Spleen (tissue), 7 donors: ENCODE measurements around the gene KDF1.

Experiments used
- CTCF ChIP-seq, 11 experiments: fragments of 200-600 bp in 7 of 11; fragments of 450-650 bp in 4 of 11; sonication (generic) in 4 of 11; IDR thresholded peaks in 8 of 11; conservative IDR thresholded peaks in 3 of 11; 1 replicate in 7 of 11; 2 replicates in 4 of 11; pipeline versions ENCODE4 v1.4.0 to v1.8.0; 2016 to 2021; ENCODE audit warnings: antibody characterized with exemption in 11 of 11, inconsistent platforms in 4 of 11, mild to moderate bottlenecking in 1 of 11
- POLR2A ChIP-seq, 3 donors: fragments of 450-650 bp; IDR thresholded peaks; one replicate each; pipeline ENCODE4 v1.5.1; 2017; ENCODE audit warnings: antibody characterized with exemption in 3 of 3, mild to moderate bottlenecking in 1 of 3
- POLR2AphosphoS5 ChIP-seq, 3 donors: sonication (generic); formaldehyde crosslinking; IDR thresholded peaks; one replicate each; pipeline ENCODE4 v1.5.1; 2017; ENCODE audit warnings: antibody characterized with exemption in 3 of 3
- donor health status: DM: no; HTN: no; CAD: no; lungs with moderate emphysema.
- donor health status: DM: no; HTN: no; CAD: no.
- donor health status: DM: no; HTN: no; CAD: no.

DNA sequence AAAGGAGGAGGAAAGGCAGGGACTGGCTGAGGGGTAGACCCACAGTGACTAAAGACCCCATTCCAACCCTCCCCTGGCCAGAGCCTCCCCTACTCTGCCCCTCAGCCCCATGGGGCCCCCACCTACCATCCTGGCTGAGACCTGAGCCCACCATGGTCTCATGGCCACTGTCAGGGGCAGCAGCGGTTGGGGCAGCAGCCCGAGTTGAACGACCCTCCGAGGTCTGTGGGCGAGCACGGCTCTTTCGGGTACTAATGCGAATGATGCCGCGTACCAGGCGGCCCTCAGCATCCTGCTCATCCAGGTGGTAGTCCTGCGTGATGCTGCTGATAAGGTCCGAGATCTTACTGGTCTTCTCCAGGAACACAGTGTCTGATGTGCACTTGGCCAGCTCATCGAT is 9.1 kb downstream of the KDF1 start:
- TF ChIP-seq CTCF (IDR thresholded peaks at IDR 0.05 in 8 of 11, conservative IDR thresholded peaks at IDR 0.05 in 3 of 11) (no peak), POLR2A (IDR thresholded peaks at IDR 0.05) (no peak), POLR2AphosphoS5 (IDR thresholded peaks at IDR 0.05) (peak in 1 of 3 donors; percentile 22)
